Transverse colon (tissue), 4 donors: ENCODE results near the gene OSBPL2. TPM values are rescaled to one million over a fixed set of nuclear protein-coding genes. Genes with fewer than 3 reads are reported as not detected.

Source experiments
- DNase-seq: peaks from one replicate; pipeline ENCODE4 v3.0.0-alpha.2; 2019
- H3K27ac ChIP-seq, 4 donors: fragments of 200-600 bp; sonication (generic); 2 replicates each; pipeline ENCODE4 v1.5.1; 2016 to 2018; ENCODE audit warnings: inconsistent platforms in 4 of 4
- H3K27me3 ChIP-seq: fragments of 200-600 bp; sonication (generic); 2 replicates; pipeline ENCODE4 v1.5.1; 2017; ENCODE audit warnings: inconsistent platforms
- H3K36me3 ChIP-seq, 4 donors: fragments of 200-600 bp; sonication (generic); 2 replicates each; pipeline ENCODE4 v1.5.1; 2017 to 2019; ENCODE audit warnings: inconsistent platforms in 4 of 4
- H3K4me1 ChIP-seq, 4 donors: fragments of 200-600 bp; sonication (generic); 2 replicates each; pipeline ENCODE4 v1.5.1; 2017 to 2020; ENCODE audit warnings: inconsistent platforms in 4 of 4
- H3K4me3 ChIP-seq, 4 donors: fragments of 200-600 bp; sonication (generic); 1 replicate in 1 of 4; 2 replicates in 3 of 4; pipeline versions ENCODE4 v1.5.1 to v1.6.1; 2017 to 2019; ENCODE audit warnings: inconsistent platforms in 4 of 4
- H3K9me3 ChIP-seq, 2 donors: fragments of 200-600 bp; sonication (generic); 2 replicates each; pipeline ENCODE4 v1.5.1; 2017 to 2019; ENCODE audit warnings: inconsistent platforms in 2 of 2
- CTCF ChIP-seq, 5 experiments: fragments of 200-600 bp in 3 of 5; fragments of 450-650 bp in 2 of 5; sonication (generic) in 3 of 5; IDR thresholded peaks; 1 replicate in 2 of 5; 2 replicates in 3 of 5; pipeline ENCODE4 v1.5.1; 2016 to 2017; ENCODE audit warnings: antibody characterized with exemption in 5 of 5, inconsistent platforms in 3 of 5, mild to moderate bottlenecking in 2 of 5, moderate library complexity in 1 of 5
- EP300 ChIP-seq: sonication (generic); formaldehyde crosslinking; IDR thresholded peaks from one replicate; pipeline ENCODE4 v1.6.1; 2017; ENCODE audit warnings: antibody characterized with exemption, low read depth
- POLR2A ChIP-seq: fragments of 450-650 bp; IDR thresholded peaks from one replicate; pipeline ENCODE4 v1.6.1; 2016; ENCODE audit warnings: antibody characterized with exemption, mild to moderate bottlenecking, moderate library complexity
- POLR2AphosphoS5 ChIP-seq, 3 donors: sonication (generic); formaldehyde crosslinking; IDR thresholded peaks; one replicate each; pipeline ENCODE4 v1.6.1; 2016; ENCODE audit warnings: antibody characterized with exemption in 3 of 3
- whole genome bisulfite sequencing, 2 donors: methylation state at CpG; one replicate each; pipeline ENCODE4 v1.1.5; 2018; ENCODE audit warnings: low coverage in 1 of 2; 5-methylcytosine and 5-hydroxymethylcytosine counted together
- in situ Hi-C, 4 donors: fragments of 200-750 bp; cut with MboI; loops; one replicate each; pipeline versions ENCODE4 v1.15.0 to v1.15.1; 2017; ENCODE audit warnings: low sequenced_read_pairs in 3 of 4, low pct_ligation_motif_present in 1 of 4, low pct_unique_long_range_greater_than_20kb in 1 of 4
- intact Hi-C: fragments of 100-400 bp; cut with DNase I; formaldehyde crosslinking; loops from one replicate; pipeline ENCODE4 v1.15.1; 2023; ENCODE audit warnings: low total_unique reads
- total RNA-seq, 4 donors: library from RNA; depleted of rRNA; stranded (reverse); fragments of >200 nt; gene quantifications; one replicate each; pipeline ENCODE4 v1.1.0, GENCODE V29; 2016

Gene OSBPL2
- total RNA-seq, 4 donors from 2014 or later, result 36.2 to 101 (median 73.3) TPM

GRCh38 chr20:62296724-62297448 is 58.6 kb downstream of the OSBPL2 start:
- Histone ChIP-seq H3K4me3 (no peak overlapping the region), H3K4me1 (no peaks in the 10 kb centered on the region), H3K27me3 (no peaks in the 10 kb centered on the region), H3K36me3 (peaks cover 0 to 22% (median 7%) of the 10 kb centered on the region in 4 donors), H3K27ac (no peak overlapping the region), H3K9me3 (no peaks in the 10 kb centered on the region)
- 91 to 100% methylated on average over 1 to 30 of the region's 30 CpGs for WGBS, 2 donors
- intact Hi-C loops, result no loop called here
- no peak for TF ChIP-seq EP300
- no peak for TF ChIP-seq CTCF (IDR thresholded peaks at IDR 0.05)
- no peak for TF ChIP-seq POLR2A
- no peak for TF ChIP-seq POLR2AphosphoS5 (IDR thresholded peaks at IDR 0.05)
- in situ Hi-C loops, result loop anchor here in 2 of 4 donors (10.0 kb wide), 1 partner anchor 88 kb away; the partner anchor contains the start of gene RPS21 (in 2 of the 2)
- no peak for DNase-seq

GRCh38 chr20:62297449-62298227 is 59.3 kb downstream of the OSBPL2 start:
- in situ Hi-C loops (loop anchor here in 2 of 4 donors (10.0 kb wide), 1 partner anchor 87 kb away; the partner anchor contains the start of gene RPS21 (in 2 of the 2)), intact Hi-C loops (no loop called here)
- H3K4me3 ChIP-seq, result no peak overlapping the region
- H3K27me3 ChIP-seq, result no peaks in the 10 kb centered on the region
- no peak for TF ChIP-seq POLR2AphosphoS5 (IDR thresholded peaks at IDR 0.05)
- peaks cover 0 to 18% (median 6%) of the 10 kb centered on the region in 4 donors for H3K36me3 ChIP-seq
- WGBS, 2 donors, result 78 to 90% methylated on average over 8 to 25 of the region's 29 CpGs
- no peak for DNase-seq
- H3K4me1 ChIP-seq, result no peaks in the 10 kb centered on the region
- H3K9me3 ChIP-seq, result no peaks in the 10 kb centered on the region
- H3K27ac ChIP-seq, result no peak overlapping the region

- intact Hi-C loops, result no loop called here
- in situ Hi-C loops, result loop anchor here in 2 of 4 donors (10.0 kb wide), 1 partner anchor 86 kb away; the partner anchor contains the start of gene RPS21 (in 2 of the 2)
These were observed 60.4 kb downstream of the OSBPL2 start for GRCh38 chr20:62298577-62299249.

More at GRCh38 chr20:62298577-62299249, 60.4 kb downstream of the OSBPL2 start:
- no peak for DNase-seq
- Histone ChIP-seq H3K36me3 (peaks cover 0 to 18% (median 5%) of the 10 kb centered on the region in 4 donors), H3K4me3 (no peak overlapping the region), H3K27ac (no peak overlapping the region), H3K9me3 (no peaks in the 10 kb centered on the region), H3K27me3 (no peaks in the 10 kb centered on the region), H3K4me1 (peaks cover 2% of the 10 kb centered on the region in 4 donors)
- 80 to 92% methylated on average over 2 to 33 of the region's 33 CpGs for WGBS, 2 donors
- TF ChIP-seq EP300, result no peak
- TF ChIP-seq POLR2AphosphoS5 (IDR thresholded peaks at IDR 0.05), result no peak
- no peak for TF ChIP-seq POLR2A
- TF ChIP-seq CTCF (IDR thresholded peaks at IDR 0.05), result no peak
